ENCODE data around the gene MAP2. TPM values are rescaled to one million over a fixed set of nuclear protein-coding genes. Genes with fewer than 3 reads are reported as not detected.

MAP2 gene
- total RNA-seq, 4 donors from 2014 or later: 5.8 to 14.5 (median 8.8) TPM

- no peak for TF ChIP-seq POLR2A (IDR thresholded peaks at IDR 0.05)
- TF ChIP-seq CTCF (IDR thresholded peaks at IDR 0.05): no peak
- intact Hi-C loops (cut with DNase I): no loop called here
- DNase-seq: no peak
These were observed 239.3 kb downstream of the MAP2 start for GRCh38 chr2:209663139-209663538.

GRCh38 chr2:209663656-209664055, 239.8 kb downstream of the MAP2 start:
- TF ChIP-seq POLR2A (IDR thresholded peaks at IDR 0.05): no peak
- no peak for TF ChIP-seq CTCF (IDR thresholded peaks at IDR 0.05)
- WGBS, 2 donors: 87 to 90% methylated on average over 4 of the region's 4 CpGs
- Histone ChIP-seq H3K4me1 (no peaks in the 10 kb centered on the region), H3K9me3 (no peaks in the 10 kb centered on the region), H3K27ac (no peak overlapping the region), H3K27me3 (no peaks in the 10 kb centered on the region), H3K36me3 (no peaks in the 10 kb centered on the region), H3K4me3 (no peak overlapping the region)
- DNase-seq: no peak
- intact Hi-C loops (cut with DNase I): no loop called here

More at GRCh38 chr2:209663139-209663538, 239.3 kb downstream of the MAP2 start:
- 16 to 40% methylated on average over 4 to 5 of the region's 5 CpGs for WGBS, 2 donors
- Histone ChIP-seq H3K27me3 (no peaks in the 10 kb centered on the region), H3K27ac (no peak overlapping the region), H3K4me1 (no peaks in the 10 kb centered on the region), H3K9me3 (no peaks in the 10 kb centered on the region), H3K4me3 (no peak overlapping the region), H3K36me3 (no peaks in the 10 kb centered on the region)

GRCh38 chr2:209666296-209666695, 242.4 kb downstream of the MAP2 start:
- Histone ChIP-seq H3K4me1 (no peaks in the 10 kb centered on the region), H3K4me3 (no peak overlapping the region), H3K36me3 (no peaks in the 10 kb centered on the region), H3K27ac (no peak overlapping the region), H3K27me3 (no peaks in the 10 kb centered on the region), H3K9me3 (no peaks in the 10 kb centered on the region)
- TF ChIP-seq POLR2A (IDR thresholded peaks at IDR 0.05) (no peak), CTCF (IDR thresholded peaks at IDR 0.05) (no peak)
- intact Hi-C loops (cut with DNase I): no loop called here
- DNase-seq: no peak
- 39 to 57% methylated on average over 1 of the region's 1 CpG for WGBS, 2 donors

GRCh38 chr2:209671020-209671680, 247.3 kb downstream of the MAP2 start:
- DNase-seq: no peak
- 80 to 85% methylated on average over 7 of the region's 7 CpGs for WGBS, 2 donors

GRCh38 chr2:209673811-209674210, 250.0 kb downstream of the MAP2 start:
- Histone ChIP-seq H3K36me3 (no peaks in the 10 kb centered on the region), H3K9me3 (no peaks in the 10 kb centered on the region), H3K27ac (no peak overlapping the region), H3K4me3 (no peak overlapping the region), H3K27me3 (no peaks in the 10 kb centered on the region), H3K4me1 (no peaks in the 10 kb centered on the region)
- intact Hi-C loops (cut with DNase I): no loop called here
- no peak for DNase-seq
- no peak for TF ChIP-seq POLR2A (IDR thresholded peaks at IDR 0.05)

More at GRCh38 chr2:209671020-209671680, 247.3 kb downstream of the MAP2 start:
- Histone ChIP-seq H3K4me3 (no peak overlapping the region), H3K4me1 (no peaks in the 10 kb centered on the region), H3K36me3 (no peaks in the 10 kb centered on the region), H3K27me3 (no peaks in the 10 kb centered on the region), H3K9me3 (no peaks in the 10 kb centered on the region), H3K27ac (no peak overlapping the region)
- intact Hi-C loops (cut with DNase I): no loop called here
- TF ChIP-seq CTCF (IDR thresholded peaks at IDR 0.05) (no peak), POLR2A (IDR thresholded peaks at IDR 0.05) (no peak)

GRCh38 chr2:209680596-209680995, 256.7 kb downstream of the MAP2 start:
- H3K9me3 ChIP-seq: no peaks in the 10 kb centered on the region
- H3K4me1 ChIP-seq: no peaks in the 10 kb centered on the region
- TF ChIP-seq CTCF (IDR thresholded peaks at IDR 0.05): no peak
- no peak for TF ChIP-seq POLR2A (IDR thresholded peaks at IDR 0.05)
- H3K4me3 ChIP-seq: no peak overlapping the region
- intact Hi-C loops (cut with DNase I): no loop called here
- no peaks in the 10 kb centered on the region for H3K36me3 ChIP-seq
- H3K27ac ChIP-seq: no peak overlapping the region
- DNase-seq: no peak
- 96 to 100% methylated on average over 1 of the region's 1 CpG for WGBS, 2 donors
- no peaks in the 10 kb centered on the region for H3K27me3 ChIP-seq
